Mucosa of stomach (tissue), 1 donor: ENCODE results near the gene ZNF628.
A peak's percentile ranks its signal among the peaks of the same experiment; 100 is the strongest.

Source experiments
- H3K27me3 ChIP-seq: one replicate; pipeline ENCODE4 v1.7.0; 2013; ENCODE audit warnings: mild to moderate bottlenecking, low read length; ENCODE audit not compliant: control insufficient read depth, insufficient read depth
- H3K36me3 ChIP-seq: one replicate; pipeline ENCODE4 v1.7.0; 2013; ENCODE audit warnings: low read length; ENCODE audit not compliant: control insufficient read depth, insufficient read depth
- H3K4me1 ChIP-seq: one replicate; pipeline ENCODE4 v1.7.0; 2013; ENCODE audit warnings: mild to moderate bottlenecking, low read length; ENCODE audit not compliant: control insufficient read depth, insufficient read depth
- H3K4me3 ChIP-seq: one replicate; pipeline ENCODE4 v1.7.0; 2013; ENCODE audit warnings: low read length
- H3K9ac ChIP-seq: one replicate; pipeline ENCODE4 v1.7.0; 2013; ENCODE audit warnings: mild to moderate bottlenecking, low read length, moderate library complexity
- H3K9me3 ChIP-seq: one replicate; pipeline ENCODE4 v1.7.0; 2013; ENCODE audit warnings: mild to moderate bottlenecking, low read length, moderate library complexity; ENCODE audit not compliant: control insufficient read depth
- donor health status: Pancreatic carcinoma.

The ZNF628 gene

GRCh38 chr19:55451965-55452748, 24.3 kb upstream of the ZNF628 start:
- peaks cover 48% of the 10 kb centered on the region for H3K27me3 ChIP-seq
- H3K36me3 ChIP-seq = no peaks in the 10 kb centered on the region
- no peaks in the 10 kb centered on the region for H3K9me3 ChIP-seq
- H3K4me3 ChIP-seq = no peak overlapping the region
- peaks cover 3% of the 10 kb centered on the region for H3K4me1 ChIP-seq
- no peak overlapping the region for H3K9ac ChIP-seq

DNA sequence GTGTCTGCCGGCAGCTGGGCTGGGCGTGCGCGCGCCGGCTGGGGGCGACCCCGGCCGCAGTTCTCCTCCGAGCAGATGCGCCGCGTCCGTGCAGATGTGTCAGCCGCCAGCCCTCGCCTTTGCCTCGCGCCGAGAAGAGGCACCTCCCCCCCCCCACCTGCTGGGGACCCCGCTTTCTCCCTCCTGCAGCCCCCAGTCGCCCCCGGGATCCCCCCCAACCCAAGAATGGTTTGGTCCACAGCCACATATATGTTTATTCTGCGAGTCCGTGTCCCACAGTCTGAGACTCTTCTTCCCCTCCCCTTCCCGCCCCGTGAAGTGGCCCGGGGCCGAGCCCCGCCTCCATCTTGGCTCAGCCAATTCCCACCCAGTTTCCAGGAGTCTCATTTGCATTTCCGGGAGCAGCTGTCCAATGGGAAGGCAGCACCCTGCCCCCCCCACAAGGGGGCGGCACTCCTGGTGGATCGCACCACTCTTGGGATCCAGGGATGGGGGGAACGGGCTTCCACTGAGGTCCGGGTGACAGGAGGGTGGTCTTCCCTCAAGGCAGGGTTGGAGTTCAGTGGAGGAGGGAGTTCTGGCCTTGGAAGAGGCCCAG, 23.6 kb upstream of the ZNF628 start:
- peaks cover 42% of the 10 kb centered on the region for H3K27me3 ChIP-seq
- H3K9ac ChIP-seq = no peak overlapping the region
- no peaks in the 10 kb centered on the region for H3K9me3 ChIP-seq
- H3K36me3 ChIP-seq = no peaks in the 10 kb centered on the region
- no peak overlapping the region for H3K4me3 ChIP-seq
- peaks cover 3% of the 10 kb centered on the region for H3K4me1 ChIP-seq

DNA sequence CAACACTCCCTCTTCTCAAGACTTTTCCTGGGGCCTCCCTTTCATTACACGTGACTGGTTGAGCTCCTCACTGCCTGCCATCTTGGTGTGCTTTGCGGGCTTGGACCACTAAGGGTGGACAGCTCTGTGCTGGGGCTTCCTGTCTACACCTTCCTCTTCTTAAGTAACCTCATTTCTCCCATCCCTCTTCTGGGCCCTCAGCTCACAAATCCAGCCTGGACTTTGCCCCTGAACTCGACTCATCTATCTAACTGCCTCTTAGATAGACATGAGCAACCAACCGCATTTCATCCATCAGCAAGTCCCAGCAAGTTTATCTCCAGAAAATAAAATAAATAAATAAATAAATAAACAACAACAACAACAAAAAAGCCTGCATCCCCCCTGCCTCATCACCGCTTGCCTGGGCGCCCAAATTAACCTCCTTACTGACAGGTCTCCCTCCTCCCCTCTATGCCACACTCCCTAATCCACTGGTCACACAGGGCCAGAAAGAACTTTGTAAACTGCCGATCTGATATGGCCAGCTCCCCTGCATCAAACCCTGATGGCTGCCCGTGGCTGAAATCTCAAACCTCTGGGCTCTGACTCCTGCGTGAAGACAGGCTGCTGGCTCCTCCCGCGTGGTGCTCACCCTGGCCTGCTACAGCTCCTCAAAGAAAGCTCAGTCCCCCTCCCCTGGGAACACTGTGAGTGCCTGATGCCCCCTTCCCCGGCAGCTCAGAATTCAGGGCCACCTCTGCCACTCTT, 22.7 kb upstream of the ZNF628 start:
- H3K9me3 ChIP-seq = no peaks in the 10 kb centered on the region
- H3K27me3 ChIP-seq = peaks cover 34% of the 10 kb centered on the region
- H3K4me3 ChIP-seq = no peak overlapping the region
- no peak overlapping the region for H3K9ac ChIP-seq
- H3K36me3 ChIP-seq = no peaks in the 10 kb centered on the region
- peaks cover 3% of the 10 kb centered on the region for H3K4me1 ChIP-seq

- peaks cover 7% of the 10 kb centered on the region for H3K4me1 ChIP-seq
- H3K36me3 ChIP-seq = no peaks in the 10 kb centered on the region
- H3K9ac ChIP-seq = no peak overlapping the region
- no peak overlapping the region for H3K4me3 ChIP-seq
- peaks cover 25% of the 10 kb centered on the region for H3K27me3 ChIP-seq
- no peaks in the 10 kb centered on the region for H3K9me3 ChIP-seq
Measured at GRCh38 chr19:55454787-55455243, 21.6 kb upstream of the ZNF628 start.

DNA sequence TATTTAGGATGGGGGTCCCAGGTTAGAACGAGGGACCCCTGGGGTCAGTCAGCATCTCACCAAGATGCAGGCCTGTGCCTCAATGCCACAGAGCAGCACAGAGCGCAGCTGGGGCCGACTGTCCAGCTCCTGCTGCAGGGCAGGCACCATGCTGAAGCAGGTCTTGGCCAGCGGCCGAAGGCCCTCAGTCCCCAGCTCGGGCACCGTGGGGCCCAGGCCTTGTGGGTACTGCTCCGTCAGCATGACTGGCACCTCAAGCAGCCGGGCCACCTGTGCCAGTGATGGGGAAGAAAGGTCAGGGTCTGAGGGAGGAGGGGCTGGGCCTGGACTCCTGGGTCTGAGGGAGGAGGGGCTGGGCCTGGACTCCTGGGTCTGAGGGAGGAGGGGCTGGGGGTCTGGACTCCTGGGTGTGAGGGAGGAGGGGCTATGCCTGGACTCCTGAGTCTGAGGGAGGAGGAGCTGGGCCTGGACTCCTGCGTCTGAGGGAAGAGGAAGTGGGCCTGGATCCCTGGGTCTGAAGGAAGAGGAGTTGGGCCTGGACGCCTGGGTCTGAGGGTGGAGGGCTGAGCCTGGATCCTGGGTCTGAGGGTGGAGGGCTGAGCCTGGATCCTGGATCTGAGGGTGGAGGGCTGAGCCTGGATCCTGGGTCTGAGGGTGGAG, 20.7 kb upstream of the ZNF628 start:
- Histone ChIP-seq H3K4me1 (peaks cover 16% of the 10 kb centered on the region), H3K9me3 (no peaks in the 10 kb centered on the region), H3K4me3 (no peak overlapping the region), H3K27me3 (peaks cover 18% of the 10 kb centered on the region), H3K9ac (no peak overlapping the region), H3K36me3 (no peaks in the 10 kb centered on the region)

GRCh38 chr19:55456347-55456746, 20.1 kb upstream of the ZNF628 start:
- Histone ChIP-seq H3K9ac (no peak overlapping the region), H3K4me1 (peaks cover 21% of the 10 kb centered on the region), H3K36me3 (no peaks in the 10 kb centered on the region), H3K4me3 (no peak overlapping the region), H3K9me3 (no peaks in the 10 kb centered on the region), H3K27me3 (peaks cover 14% of the 10 kb centered on the region)

DNA sequence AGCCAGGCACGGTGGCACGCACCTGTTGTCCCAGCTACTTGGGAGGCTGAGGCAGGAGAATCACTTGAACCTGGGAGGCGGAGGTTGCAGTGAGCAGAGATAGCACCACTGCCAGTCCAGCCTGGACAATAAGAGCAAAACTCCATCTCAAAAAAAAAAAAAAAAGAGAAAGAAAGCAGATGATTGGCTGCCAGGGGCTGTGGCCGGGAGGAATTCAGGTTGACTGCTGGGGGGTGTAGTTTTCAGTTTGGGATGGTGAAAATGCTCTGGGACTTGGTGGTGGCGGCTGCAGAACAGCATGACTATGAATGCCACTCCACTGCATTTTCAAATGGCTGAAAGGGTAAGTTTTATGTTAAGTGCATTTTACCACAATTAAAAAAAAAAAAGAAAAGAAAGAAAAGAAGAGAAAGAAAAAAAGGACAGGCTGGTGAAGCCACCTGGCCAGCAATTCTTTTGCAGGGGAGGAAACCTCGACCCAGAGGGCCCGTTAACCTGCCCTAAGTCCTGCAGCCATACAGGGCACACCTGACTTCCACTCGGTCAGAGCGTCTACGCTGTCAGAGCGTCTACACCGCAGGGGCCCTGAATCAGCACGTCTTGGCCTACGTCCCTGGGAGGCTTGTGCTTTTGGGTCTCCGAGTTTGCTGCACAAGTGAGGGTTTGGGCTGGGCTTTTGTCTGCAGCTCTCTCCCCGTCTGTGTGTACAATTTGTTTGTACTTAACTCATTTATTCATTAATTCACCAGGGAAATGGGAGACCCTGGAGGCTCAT, 18.5 kb upstream of the ZNF628 start:
- Histone ChIP-seq H3K27me3 (peaks cover under 1% of the 10 kb centered on the region), H3K36me3 (no peaks in the 10 kb centered on the region), H3K4me3 (no peak overlapping the region), H3K9me3 (no peaks in the 10 kb centered on the region), H3K4me1 (peaks cover 27% of the 10 kb centered on the region), H3K9ac (no peak overlapping the region)

DNA sequence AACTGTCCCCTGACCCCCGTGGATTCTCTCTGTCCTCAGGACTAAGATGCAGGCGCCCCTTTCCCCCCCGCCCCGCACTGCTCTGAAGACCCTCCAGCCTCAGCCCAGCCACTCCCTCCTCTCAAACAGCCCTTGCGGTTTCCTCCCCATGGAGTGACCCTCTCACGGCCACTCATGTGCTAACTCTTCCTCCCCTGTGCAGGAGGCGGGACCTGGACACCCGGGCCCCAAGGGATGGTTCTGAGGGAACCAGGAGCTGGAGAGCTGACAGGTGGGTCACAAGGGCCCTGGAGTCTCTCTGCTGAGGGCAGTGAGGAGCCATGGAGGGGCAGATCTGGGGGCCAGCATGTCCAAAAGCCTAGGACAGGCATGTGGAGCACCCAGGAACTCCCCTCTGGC, 16.9 kb upstream of the ZNF628 start:
- no peak overlapping the region for H3K9ac ChIP-seq
- H3K36me3 ChIP-seq = no peaks in the 10 kb centered on the region
- H3K4me3 ChIP-seq = no peak overlapping the region
- no peaks in the 10 kb centered on the region for H3K9me3 ChIP-seq
- peaks cover 4% of the 10 kb centered on the region for H3K27me3 ChIP-seq
- H3K4me1 ChIP-seq = peaks cover 27% of the 10 kb centered on the region

DNA sequence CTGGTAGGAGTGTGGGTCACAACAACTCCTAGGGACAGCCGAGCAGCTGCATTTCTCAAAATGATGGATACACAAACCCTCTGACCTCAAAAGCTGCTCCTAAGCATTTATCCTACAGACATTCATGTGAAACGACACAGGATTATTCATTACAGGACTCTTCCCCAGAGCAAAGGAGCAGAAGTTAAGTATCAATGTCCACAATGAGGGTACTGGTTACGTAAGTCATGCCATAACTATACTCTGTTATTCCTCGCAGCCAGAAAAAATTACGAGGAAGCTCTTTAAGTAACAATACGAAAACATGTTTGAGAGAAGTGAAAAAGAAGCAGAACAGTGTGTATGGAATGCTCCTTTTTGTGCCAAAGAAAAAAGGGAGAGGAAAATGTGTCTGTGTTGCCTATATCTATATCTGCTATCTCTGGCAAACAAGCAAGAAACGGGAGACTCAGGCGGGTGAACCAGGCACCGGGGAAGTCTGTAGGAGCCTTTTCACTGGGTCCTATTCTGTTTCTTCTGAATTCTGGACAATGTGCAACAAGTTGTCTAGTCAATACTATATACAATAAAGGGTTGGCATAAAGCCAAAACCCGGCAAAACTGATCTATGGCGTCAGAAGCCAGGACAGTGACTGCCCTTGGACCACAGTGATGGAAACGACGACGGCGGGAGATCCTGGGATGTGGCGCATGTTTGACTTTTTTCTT, 16.3 kb upstream of the ZNF628 start:
- H3K4me3 ChIP-seq = no peak overlapping the region
- H3K27me3 ChIP-seq = peaks cover 4% of the 10 kb centered on the region
- H3K9me3 ChIP-seq = no peaks in the 10 kb centered on the region
- H3K36me3 ChIP-seq = no peaks in the 10 kb centered on the region
- H3K9ac ChIP-seq = peak overlapping the region; percentile 74
- peaks cover 27% of the 10 kb centered on the region for H3K4me1 ChIP-seq

DNA sequence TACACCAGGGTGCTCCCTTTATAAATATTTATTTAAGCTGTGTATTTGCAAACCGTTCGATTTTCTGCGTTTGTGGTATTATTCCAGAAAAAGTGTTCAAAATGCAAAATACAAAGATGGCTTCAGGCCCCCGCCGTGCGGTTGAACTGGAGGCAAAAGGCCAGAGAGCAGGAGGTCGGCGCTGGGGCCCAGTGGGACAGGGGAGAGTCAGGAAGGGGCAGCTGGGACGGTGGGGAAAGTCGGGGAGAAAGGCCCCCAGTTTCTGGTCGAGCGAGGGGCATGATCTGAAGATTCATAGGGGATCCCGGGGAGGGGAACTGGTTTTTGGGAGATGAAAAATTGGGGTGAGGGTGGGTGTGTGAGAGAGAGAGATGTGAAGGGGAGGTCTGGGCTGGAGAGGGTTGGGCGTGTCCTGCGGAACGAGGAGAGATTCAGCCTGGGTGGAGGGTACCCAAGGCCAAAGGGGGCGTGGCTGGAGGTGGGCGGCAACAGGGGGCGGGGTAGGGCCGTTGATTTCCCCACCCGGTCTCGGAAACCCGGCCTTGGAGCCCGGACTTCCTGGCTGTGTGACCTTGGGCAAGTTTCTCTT, 15.7 kb upstream of the ZNF628 start:
- Histone ChIP-seq H3K9me3 (no peaks in the 10 kb centered on the region), H3K4me3 (peak overlapping the region; percentile 67), H3K36me3 (no peaks in the 10 kb centered on the region), H3K4me1 (peaks cover 27% of the 10 kb centered on the region), H3K9ac (peak overlapping the region; percentile 74), H3K27me3 (peaks cover 4% of the 10 kb centered on the region)
